ENCODE data around the gene SFXN5. TPM values are rescaled to one million over a fixed set of nuclear protein-coding genes. Genes with fewer than 3 reads are reported as not detected.

The SFXN5 gene
- total and polyA plus RNA-seq, 2 experiments from 2014 or later = 10.0 to 16.4 TPM

- no peak for DNase-seq
- Histone ChIP-seq H3K4me2 (ENCODE audit: unreplicated experiment) (no peak overlapping the region), H2AFZ (no peak overlapping the region), H3F3A (ENCODE audit: insufficient read depth) (no peaks in the 10 kb centered on the region), H3K27me3 (replicated peaks; ENCODE audit: insufficient read depth) (no peaks in the 10 kb centered on the region), H3K79me2 (ENCODE audit: insufficient read depth) (no peaks in the 10 kb centered on the region), H3K9me2 (ENCODE audit: insufficient read depth) (no peaks in the 10 kb centered on the region), H3K4me1 (ENCODE audit: insufficient read depth) (no peaks in the 10 kb centered on the region), H3K9ac (no peak overlapping the region), H3K36me3 (ENCODE audit: low read depth) (no peaks in the 10 kb centered on the region), H3K9me3 (ENCODE audit: low read depth) (no peaks in the 10 kb centered on the region), H3K4me3 (no peak overlapping the region), H4K20me1 (ENCODE audit: insufficient read depth) (no peaks in the 10 kb centered on the region), H3K27ac (no peak overlapping the region)
- no peak for TF ChIP-seq EZH2phosphoT487 (IDR thresholded peaks at IDR 0.05; ENCODE audit: insufficient read depth, low read depth)
- no peak for TF ChIP-seq EZH2 (IDR thresholded peaks at IDR 0.05; ENCODE audit: insufficient read depth, poor library complexity, severe bottlenecking)
- WGBS, 2 experiments (ENCODE audit: low coverage in 1 of 2, low lambda C conversion rate in 2 of 2, missing lambda C conversion rate in 2 of 2) = 93% methylated on average over 8 of the region's 8 CpGs
- in situ Hi-C loops (cut with MboI) = no loop called here
Measured at GRCh38 chr2:72973137-72973535, 98.4 kb downstream of the SFXN5 start.

GRCh38 chr2:72972352-72973136 lies 99.0 kb downstream of the SFXN5 start:
- H3K9me3 ChIP-seq (ENCODE audit: low read depth) = no peaks in the 10 kb centered on the region
- no peaks in the 10 kb centered on the region for H3K36me3 ChIP-seq (ENCODE audit: low read depth)
- no peak overlapping the region for H3K9ac ChIP-seq
- no peak overlapping the region for H3K27ac ChIP-seq
- H3K4me3 ChIP-seq = no peak overlapping the region
- H3K27me3 ChIP-seq (replicated peaks; ENCODE audit: insufficient read depth) = no peaks in the 10 kb centered on the region
- H3K4me2 ChIP-seq (ENCODE audit: unreplicated experiment) = no peak overlapping the region
- H3K4me1 ChIP-seq (ENCODE audit: insufficient read depth) = no peaks in the 10 kb centered on the region
- no peaks in the 10 kb centered on the region for H3K9me2 ChIP-seq (ENCODE audit: insufficient read depth)
- H4K20me1 ChIP-seq (ENCODE audit: insufficient read depth) = no peaks in the 10 kb centered on the region
- TF ChIP-seq EZH2phosphoT487 (IDR thresholded peaks at IDR 0.05; ENCODE audit: insufficient read depth, low read depth) (no peak), EZH2 (IDR thresholded peaks at IDR 0.05; ENCODE audit: insufficient read depth, poor library complexity, severe bottlenecking) (no peak)
- in situ Hi-C loops (cut with MboI) = no loop called here
- no peaks in the 10 kb centered on the region for H3K79me2 ChIP-seq (ENCODE audit: insufficient read depth)
- no peaks in the 10 kb centered on the region for H3F3A ChIP-seq (ENCODE audit: insufficient read depth)
- WGBS, 2 experiments (ENCODE audit: low coverage in 1 of 2, low lambda C conversion rate in 2 of 2, missing lambda C conversion rate in 2 of 2) = 83 to 84% methylated on average over 8 to 12 of the region's 12 CpGs
- no peak overlapping the region for H2AFZ ChIP-seq
- DNase-seq = no peak

GRCh38 chr2:72971036-72971435 lies 100.5 kb downstream of the SFXN5 start:
- H3K4me2 ChIP-seq (ENCODE audit: unreplicated experiment) = no peak overlapping the region
- 91 to 92% methylated on average over 7 of the region's 7 CpGs for WGBS, 2 experiments (ENCODE audit: low coverage in 1 of 2, low lambda C conversion rate in 2 of 2, missing lambda C conversion rate in 2 of 2)
- H3K4me3 ChIP-seq = no peak overlapping the region
- TF ChIP-seq EZH2phosphoT487 (IDR thresholded peaks at IDR 0.05; ENCODE audit: insufficient read depth, low read depth) (no peak), EZH2 (IDR thresholded peaks at IDR 0.05; ENCODE audit: insufficient read depth, poor library complexity, severe bottlenecking) (no peak)
- no peaks in the 10 kb centered on the region for H4K20me1 ChIP-seq (ENCODE audit: insufficient read depth)
- H3K9me3 ChIP-seq (ENCODE audit: low read depth) = no peaks in the 10 kb centered on the region
- H3K27ac ChIP-seq = no peak overlapping the region
- no peaks in the 10 kb centered on the region for H3K9me2 ChIP-seq (ENCODE audit: insufficient read depth)
- H3K36me3 ChIP-seq (ENCODE audit: low read depth) = no peaks in the 10 kb centered on the region
- no peaks in the 10 kb centered on the region for H3K27me3 ChIP-seq (replicated peaks; ENCODE audit: insufficient read depth)
- H2AFZ ChIP-seq = no peak overlapping the region
- in situ Hi-C loops (cut with MboI) = no loop called here
- H3F3A ChIP-seq (ENCODE audit: insufficient read depth) = no peaks in the 10 kb centered on the region
- no peaks in the 10 kb centered on the region for H3K79me2 ChIP-seq (ENCODE audit: insufficient read depth)
- H3K4me1 ChIP-seq (ENCODE audit: insufficient read depth) = no peaks in the 10 kb centered on the region
- no peak overlapping the region for H3K9ac ChIP-seq
- DNase-seq = no peak

- TF ChIP-seq EZH2 (IDR thresholded peaks at IDR 0.05; ENCODE audit: insufficient read depth, poor library complexity, severe bottlenecking) (no peak), EZH2phosphoT487 (IDR thresholded peaks at IDR 0.05; ENCODE audit: insufficient read depth, low read depth) (no peak)
- no peaks in the 10 kb centered on the region for H3K79me2 ChIP-seq (ENCODE audit: insufficient read depth)
- no peak overlapping the region for H3K4me3 ChIP-seq
- no peak overlapping the region for H3K9ac ChIP-seq
- H3K9me3 ChIP-seq (ENCODE audit: low read depth) = no peaks in the 10 kb centered on the region
- 74 to 80% methylated on average over 4 of the region's 4 CpGs for WGBS, 2 experiments (ENCODE audit: low coverage in 1 of 2, low lambda C conversion rate in 2 of 2, missing lambda C conversion rate in 2 of 2)
- H3F3A ChIP-seq (ENCODE audit: insufficient read depth) = no peaks in the 10 kb centered on the region
- no peak overlapping the region for H3K4me2 ChIP-seq (ENCODE audit: unreplicated experiment)
- H4K20me1 ChIP-seq (ENCODE audit: insufficient read depth) = no peaks in the 10 kb centered on the region
- H3K27ac ChIP-seq = no peak overlapping the region
- in situ Hi-C loops (cut with MboI) = no loop called here
- H3K27me3 ChIP-seq (replicated peaks; ENCODE audit: insufficient read depth) = no peaks in the 10 kb centered on the region
- H3K9me2 ChIP-seq (ENCODE audit: insufficient read depth) = no peaks in the 10 kb centered on the region
- no peak overlapping the region for H2AFZ ChIP-seq
- H3K36me3 ChIP-seq (ENCODE audit: low read depth) = no peaks in the 10 kb centered on the region
- no peak for DNase-seq
- H3K4me1 ChIP-seq (ENCODE audit: insufficient read depth) = no peaks in the 10 kb centered on the region
Measured at GRCh38 chr2:72969706-72970105, 101.8 kb downstream of the SFXN5 start.
